Astrocyte (in vitro differentiated cells and primary cell): Measurements from ENCODE around the gene DOCK7. TPM values are rescaled to one million over a fixed set of nuclear protein-coding genes. Genes with fewer than 3 reads are reported as not detected.
"Not testable (repeated sequence)": the region's sequence is repeated elsewhere in the genome, so short reads cannot be mapped to it uniquely, and the experiment has no call there.

Source experiments
- DNase-seq: peaks from one replicate; pipeline ENCODE4 v3.0.0-alpha.2; 2010; ENCODE audit warnings: low read depth
- FAIRE-seq: peaks from 2 replicates; lab custom pipeline; 2011; peaks lifted over from hg19 to GRCh38; lab: Jason Lieb, UNC
- H2AFZ ChIP-seq: 2 replicates; pipeline ENCODE4 v1.6.0; 2012; ENCODE audit warnings: low read depth, low read length, inconsistent platforms
- H3K27ac ChIP-seq: 2 replicates; pipeline ENCODE4 v1.5.1; 2011; ENCODE audit warnings: low read depth, low read length, inconsistent platforms
- H3K27me3 ChIP-seq: 2 replicates; pipeline ENCODE4 v1.6.0; 2011; ENCODE audit warnings: low read length, inconsistent platforms; ENCODE audit not compliant: insufficient read depth
- H3K36me3 ChIP-seq: 2 replicates; pipeline ENCODE4 v1.5.1; 2011; ENCODE audit warnings: low read length, inconsistent platforms; ENCODE audit not compliant: insufficient read depth
- H3K4me1 ChIP-seq: 2 replicates; pipeline ENCODE4 v1.5.1; 2011; ENCODE audit warnings: low read length, inconsistent platforms; ENCODE audit not compliant: insufficient read depth
- H3K4me2 ChIP-seq: 2 replicates; pipeline ENCODE4 v1.6.0; 2012; ENCODE audit warnings: low read length, inconsistent platforms
- H3K4me3 ChIP-seq: 2 replicates; pipeline ENCODE4 v1.5.1; 2011; ENCODE audit warnings: low read depth, mild to moderate bottlenecking, low read length, inconsistent platforms; ENCODE audit not compliant: insufficient read depth
- H3K79me2 ChIP-seq: 2 replicates; pipeline ENCODE4 v1.6.0; 2012; ENCODE audit warnings: mild to moderate bottlenecking, low read length, inconsistent platforms; ENCODE audit not compliant: insufficient read depth
- H3K9ac ChIP-seq: 2 replicates; pipeline ENCODE4 v1.6.0; 2012; ENCODE audit warnings: mild to moderate bottlenecking, low read length, inconsistent platforms
- H3K9me3 ChIP-seq: 2 replicates; pipeline ENCODE4 v1.5.1; 2012; ENCODE audit warnings: low read depth, mild to moderate bottlenecking, low read length, inconsistent platforms; ENCODE audit not compliant: insufficient read depth
- H4K20me1 ChIP-seq: 2 replicates; pipeline ENCODE4 v1.6.0; 2012; ENCODE audit warnings: low read length, inconsistent platforms; ENCODE audit not compliant: insufficient read depth
- H3K27ac Mint-ChIP-seq: one replicate; pipeline ENCODE4 v1.8.0; 2021; ENCODE audit warnings: mild to moderate bottlenecking, mixed read lengths; ENCODE audit not compliant: unreplicated experiment
- H3K27me3 Mint-ChIP-seq: one replicate; pipeline ENCODE4 v1.8.0; 2021; ENCODE audit warnings: low read depth, mixed read lengths; ENCODE audit not compliant: unreplicated experiment
- H3K36me3 Mint-ChIP-seq: one replicate; pipeline ENCODE4 v1.8.0; 2021; ENCODE audit warnings: low read depth, mixed read lengths; ENCODE audit not compliant: unreplicated experiment
- H3K4me1 Mint-ChIP-seq: one replicate; pipeline ENCODE4 v1.8.0; 2021; ENCODE audit warnings: low read depth, mixed read lengths; ENCODE audit not compliant: unreplicated experiment
- H3K4me3 Mint-ChIP-seq: one replicate; pipeline ENCODE4 v1.8.0; 2021; ENCODE audit warnings: mild to moderate bottlenecking, moderate library complexity, mixed read lengths; ENCODE audit not compliant: unreplicated experiment
- H3K9me3 Mint-ChIP-seq: one replicate; pipeline ENCODE4 v1.8.0; 2021; ENCODE audit warnings: mild to moderate bottlenecking, mixed read lengths; ENCODE audit not compliant: unreplicated experiment
- EZH2 ChIP-seq: IDR thresholded peaks from 2 replicates; pipeline ENCODE4 v1.6.1; 2012; ENCODE audit warnings: mild to moderate bottlenecking, low read length, inconsistent platforms; ENCODE audit not compliant: insufficient read depth
- total RNA-seq: library from RNA; stranded (reverse); gene quantifications from 2 replicates; pipeline ENCODE4 v1.2.1, GENCODE V29; 2021
- TF ChIP-seq, protein P1 (sequence below): IDR thresholded peaks from 2 replicates; pipeline ENCODE4 v1.5.1; 2011; ENCODE audit warnings: low read depth, mild to moderate bottlenecking, inconsistent platforms, low read length, moderate library complexity; ENCODE audit not compliant: insufficient read depth

Gene DOCK7
- total RNA-seq, 1 donor from 2014 or later = 68.7 TPM

DNA sequence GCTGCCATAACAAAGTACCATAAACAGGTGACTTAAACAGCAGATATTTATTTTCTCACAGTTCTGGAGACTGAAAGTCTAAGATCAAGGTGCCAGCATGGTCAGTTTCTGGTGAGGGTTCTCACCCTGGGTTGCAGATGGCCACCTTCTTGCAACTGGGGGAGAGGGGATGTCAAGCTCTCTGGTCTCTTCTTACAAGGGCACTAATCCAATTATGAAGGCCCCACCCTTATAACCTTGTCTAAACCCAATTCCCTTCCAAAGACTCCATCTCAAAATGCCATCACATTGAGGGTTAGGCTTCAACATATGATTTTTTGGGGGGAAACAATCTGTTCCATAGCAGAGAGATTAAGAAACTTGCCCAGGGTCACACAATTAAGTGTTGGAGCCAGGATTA lies 115.7 kb downstream of the DOCK7 start:
- H3K4me3 Mint-ChIP-seq = no peak overlapping the region
- H3K4me1 Mint-ChIP-seq = no peaks in the 10 kb centered on the region
- Histone ChIP-seq H3K4me2 (no peak overlapping the region), H3K9ac (no peak overlapping the region), H3K27me3 (no peaks in the 10 kb centered on the region), H3K36me3 (no peaks in the 10 kb centered on the region), H3K79me2 (peaks cover 7% of the 10 kb centered on the region), H2AFZ (no peak overlapping the region), H4K20me1 (no peaks in the 10 kb centered on the region), H3K9me3 (peaks cover 4% of the 10 kb centered on the region), H3K4me1 (no peaks in the 10 kb centered on the region), H3K27ac (no peak overlapping the region), H3K4me3 (no peak overlapping the region)
- peaks cover 37% of the 10 kb centered on the region for H3K36me3 Mint-ChIP-seq
- no peak for TF ChIP-seq EZH2
- TF ChIP-seq, protein P1, sequence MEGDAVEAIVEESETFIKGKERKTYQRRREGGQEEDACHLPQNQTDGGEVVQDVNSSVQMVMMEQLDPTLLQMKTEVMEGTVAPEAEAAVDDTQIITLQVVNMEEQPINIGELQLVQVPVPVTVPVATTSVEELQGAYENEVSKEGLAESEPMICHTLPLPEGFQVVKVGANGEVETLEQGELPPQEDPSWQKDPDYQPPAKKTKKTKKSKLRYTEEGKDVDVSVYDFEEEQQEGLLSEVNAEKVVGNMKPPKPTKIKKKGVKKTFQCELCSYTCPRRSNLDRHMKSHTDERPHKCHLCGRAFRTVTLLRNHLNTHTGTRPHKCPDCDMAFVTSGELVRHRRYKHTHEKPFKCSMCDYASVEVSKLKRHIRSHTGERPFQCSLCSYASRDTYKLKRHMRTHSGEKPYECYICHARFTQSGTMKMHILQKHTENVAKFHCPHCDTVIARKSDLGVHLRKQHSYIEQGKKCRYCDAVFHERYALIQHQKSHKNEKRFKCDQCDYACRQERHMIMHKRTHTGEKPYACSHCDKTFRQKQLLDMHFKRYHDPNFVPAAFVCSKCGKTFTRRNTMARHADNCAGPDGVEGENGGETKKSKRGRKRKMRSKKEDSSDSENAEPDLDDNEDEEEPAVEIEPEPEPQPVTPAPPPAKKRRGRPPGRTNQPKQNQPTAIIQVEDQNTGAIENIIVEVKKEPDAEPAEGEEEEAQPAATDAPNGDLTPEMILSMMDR = no peak
- no peak overlapping the region for H3K27ac Mint-ChIP-seq
- H3K27me3 Mint-ChIP-seq = no peaks in the 10 kb centered on the region
- H3K9me3 Mint-ChIP-seq = peaks cover 4% of the 10 kb centered on the region
- FAIRE-seq (no peak), DNase-seq (no peak)

DNA sequence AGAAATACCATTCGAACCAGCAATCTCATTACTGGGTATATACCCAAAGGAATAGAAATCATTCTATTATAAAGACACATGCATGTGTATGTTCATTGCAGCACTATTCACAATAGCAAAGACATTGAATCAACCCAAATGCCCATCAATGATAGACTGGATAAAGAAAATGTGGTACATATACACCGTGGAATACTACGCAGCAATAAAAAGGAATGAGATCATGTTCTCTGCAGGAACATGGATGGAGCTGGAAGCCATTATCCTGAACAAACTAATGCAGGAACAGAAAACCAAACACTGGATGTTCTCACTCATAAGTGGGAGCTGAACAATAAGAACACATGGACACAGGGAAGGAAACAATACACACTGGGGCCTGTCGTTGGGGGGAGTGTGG lies 116.7 kb downstream of the DOCK7 start:
- not testable (repeated sequence) for H3K4me3 Mint-ChIP-seq, H3K27ac ChIP-seq, H3K4me1 Mint-ChIP-seq, H3K9me3 ChIP-seq, H3K79me2 ChIP-seq, H3K4me3 ChIP-seq, H3K27me3 Mint-ChIP-seq, H3K36me3 ChIP-seq, H3K4me2 ChIP-seq, H3K27ac Mint-ChIP-seq, H3K27me3 ChIP-seq, H4K20me1 ChIP-seq, H3K4me1 ChIP-seq, DNase-seq, FAIRE-seq, H3K9ac ChIP-seq, H2AFZ ChIP-seq
- Mint-ChIP-seq H3K9me3 (peaks cover 10% of the 10 kb centered on the region), H3K36me3 (peaks cover 44% of the 10 kb centered on the region)

DNA sequence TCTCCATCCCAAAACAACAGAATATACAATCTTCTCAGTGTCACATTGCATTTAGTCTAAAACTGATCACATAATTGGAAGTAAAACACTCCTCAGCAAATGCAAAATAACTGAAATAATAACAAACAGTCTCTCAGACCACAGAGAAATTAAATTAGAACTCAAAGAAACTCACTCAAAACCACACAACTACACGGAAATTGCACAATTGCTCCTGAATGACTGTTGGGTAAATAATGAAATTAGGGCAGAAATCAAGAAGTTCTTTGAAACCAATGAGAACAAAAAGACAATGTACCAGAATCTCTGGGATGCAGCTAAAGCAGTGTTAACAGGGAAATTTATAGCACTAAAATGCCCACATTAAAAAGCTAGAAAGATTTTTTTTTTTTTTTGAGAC lies 120.3 kb downstream of the DOCK7 start:
- H3K4me3 Mint-ChIP-seq, H3K4me2 ChIP-seq, FAIRE-seq, H4K20me1 ChIP-seq, DNase-seq, H3K27ac ChIP-seq, H3K4me1 Mint-ChIP-seq, H3K27ac Mint-ChIP-seq, H3K27me3 ChIP-seq, H3K4me1 ChIP-seq, H3K79me2 ChIP-seq, H2AFZ ChIP-seq, H3K4me3 ChIP-seq, H3K27me3 Mint-ChIP-seq, H3K36me3 ChIP-seq, H3K9ac ChIP-seq, H3K9me3 ChIP-seq: not testable (repeated sequence)
- peaks cover 21% of the 10 kb centered on the region for H3K9me3 Mint-ChIP-seq
- H3K36me3 Mint-ChIP-seq = peaks cover 44% of the 10 kb centered on the region

DNA sequence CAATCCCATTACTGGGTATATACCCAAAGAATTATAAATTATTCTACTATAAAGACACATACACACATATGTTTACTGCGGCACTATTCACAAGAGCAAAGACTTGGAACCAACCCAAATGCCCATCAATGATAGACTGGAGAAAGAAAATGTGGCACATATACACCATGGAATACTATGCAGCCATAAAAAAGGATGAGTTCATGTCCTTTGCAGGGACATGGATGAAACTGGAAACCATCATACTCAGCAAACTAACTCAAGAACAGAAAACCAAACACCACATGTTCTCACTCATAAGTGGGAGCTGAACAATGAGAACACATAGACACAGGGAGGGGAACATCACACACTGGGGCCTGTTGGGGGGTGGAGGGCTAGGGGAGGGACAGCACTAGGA lies 121.0 kb downstream of the DOCK7 start:
- H3K9me3 Mint-ChIP-seq = peaks cover 21% of the 10 kb centered on the region
- not testable (repeated sequence) for H3K27ac ChIP-seq, H3K4me3 Mint-ChIP-seq, H3K4me1 ChIP-seq, H3K27me3 Mint-ChIP-seq, H3K27me3 ChIP-seq, H3K27ac Mint-ChIP-seq, H3K79me2 ChIP-seq, H3K9me3 ChIP-seq, H4K20me1 ChIP-seq, DNase-seq, H3K4me2 ChIP-seq, FAIRE-seq, H3K9ac ChIP-seq, H3K36me3 ChIP-seq, H2AFZ ChIP-seq, H3K4me1 Mint-ChIP-seq, H3K4me3 ChIP-seq
- peaks cover 44% of the 10 kb centered on the region for H3K36me3 Mint-ChIP-seq
